Keratinocyte (primary cell): ENCODE results near the gene CYP2E1.
"Not testable (repeated sequence)": the region's sequence is repeated elsewhere in the genome, so short reads cannot be mapped to it uniquely, and the experiment has no call there.

ENCODE experiments used
- CTCF ChIP-seq, 3 experiments: IDR thresholded peaks in 1 of 3; conservative IDR thresholded peaks in 1 of 3; optimal IDR thresholded peaks in 1 of 3; 2 replicates in 2 of 3; 3 replicates in 1 of 3; pipeline versions ENCODE3 to v1.5.1; 2011; ENCODE audit warnings: low read length in 3 of 3, mild to moderate bottlenecking in 3 of 3, moderate library complexity in 2 of 3, control low read depth in 1 of 3, inconsistent platforms in 1 of 3; ENCODE audit not compliant: insufficient read depth in 2 of 3; ENCODE audit errors: extremely low read depth in 1 of 3
- EZH2 ChIP-seq: IDR thresholded peaks from one replicate; pipeline ENCODE4 v1.6.1; 2012; ENCODE audit warnings: inconsistent platforms, mild to moderate bottlenecking, low read length, moderate library complexity

- TF ChIP-seq CTCF (optimal IDR thresholded peaks at IDR 0.05 in 1 of 3, IDR thresholded peaks at IDR 0.05 in 1 of 3, conservative IDR thresholded peaks at IDR 0.05 in 1 of 3; ENCODE audit: extremely low read depth in 1 of 3, insufficient read depth in 2 of 3, low read length in 3 of 3); EZH2: not testable (repeated sequence)
Measured at GRCh38 chr10:133499176-133499575, 28.0 kb upstream of the CYP2E1 start.
